ENCODE results near the gene CAPN2.

Gene CAPN2

DNA sequence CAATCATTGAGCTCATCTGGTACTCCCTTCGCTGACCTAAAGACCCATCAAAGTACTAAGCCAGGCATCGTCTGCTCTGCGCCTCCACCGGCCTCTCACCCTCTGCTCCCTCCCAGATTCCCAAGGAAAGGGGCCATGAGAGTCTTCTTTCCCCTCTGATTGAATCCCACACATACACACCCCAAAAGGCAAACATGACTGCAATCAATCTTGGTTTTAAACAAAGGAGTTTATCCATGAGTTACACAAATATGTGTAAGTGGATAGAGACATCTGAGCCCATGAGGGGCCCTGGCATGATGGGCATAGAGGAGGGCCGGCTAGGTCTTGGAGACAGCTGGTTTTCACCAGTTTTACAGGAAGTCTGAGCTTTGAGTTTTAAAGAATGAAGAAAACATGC is 50.9 kb downstream of the CAPN2 start:
- DNase-seq: peak; percentile 16

- peak; percentile 5 for DNase-seq
Observed at GRCh38 chr1:223763881-223764280, 51.5 kb downstream of the CAPN2 start.

- DNase-seq: peak; percentile 92
Observed at GRCh38 chr1:223765036-223765718, 52.8 kb downstream of the CAPN2 start.

- DNase-seq: peak; percentile 90
Observed at GRCh38 chr1:223765719-223766340, 53.5 kb downstream of the CAPN2 start.

GRCh38 chr1:223770621-223771315 is 58.4 kb downstream of the CAPN2 start:
- no peak for DNase-seq

DNA sequence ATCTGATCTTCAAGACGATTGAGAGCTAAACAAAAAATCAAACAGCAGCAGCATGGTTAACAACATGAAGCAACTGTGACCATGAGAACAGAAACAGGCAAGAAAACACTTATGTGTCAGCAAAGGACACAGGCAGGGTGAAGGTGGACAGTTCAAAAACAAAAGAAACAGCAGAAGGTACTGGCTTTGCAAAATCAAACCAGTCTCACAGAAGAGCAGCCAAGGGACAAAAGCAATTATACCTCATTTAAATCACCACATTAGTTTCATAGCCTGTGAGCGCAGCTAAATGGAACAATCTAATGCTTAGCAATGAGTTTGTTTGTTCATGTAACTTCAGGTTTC is 59.1 kb downstream of the CAPN2 start:
- no peak for DNase-seq

- peak; percentile 11 for DNase-seq
Observed at GRCh38 chr1:223771814-223772770, 59.8 kb downstream of the CAPN2 start.

- DNase-seq: no peak
Observed at GRCh38 chr1:223772771-223773160, 60.4 kb downstream of the CAPN2 start.

DNA sequence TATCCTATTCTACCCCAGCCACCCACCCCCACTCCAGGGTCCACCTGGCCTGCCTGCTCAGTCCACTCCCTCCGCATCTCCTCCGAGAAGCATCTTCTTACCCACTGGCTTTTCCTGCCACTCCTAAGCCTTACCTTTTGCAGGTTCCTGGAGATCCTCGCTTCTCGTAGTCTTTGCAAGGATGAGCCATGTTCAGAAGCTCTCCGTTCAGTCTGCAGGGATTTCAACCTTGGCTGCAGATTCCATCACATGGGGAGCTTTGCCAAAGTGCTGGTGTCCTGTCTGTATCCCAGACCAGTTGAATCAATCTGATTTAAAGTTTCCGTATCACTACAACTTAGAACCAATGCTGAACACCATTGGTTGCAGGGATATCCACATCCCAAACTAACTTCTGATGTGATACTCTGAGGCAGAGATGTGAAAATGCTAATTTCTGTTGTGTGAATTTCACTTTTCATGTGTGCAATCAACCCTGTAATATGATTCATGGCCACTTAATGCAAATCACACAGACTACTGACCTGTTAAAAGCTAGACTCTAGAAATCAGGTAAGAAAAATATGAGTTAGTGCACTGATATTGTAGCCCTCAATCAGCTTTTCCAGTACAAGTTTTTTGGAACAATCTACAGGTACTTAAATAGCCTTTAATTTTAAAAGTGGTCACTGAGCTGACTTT is 61.9 kb downstream of the CAPN2 start:
- DNase-seq: no peak

DNA sequence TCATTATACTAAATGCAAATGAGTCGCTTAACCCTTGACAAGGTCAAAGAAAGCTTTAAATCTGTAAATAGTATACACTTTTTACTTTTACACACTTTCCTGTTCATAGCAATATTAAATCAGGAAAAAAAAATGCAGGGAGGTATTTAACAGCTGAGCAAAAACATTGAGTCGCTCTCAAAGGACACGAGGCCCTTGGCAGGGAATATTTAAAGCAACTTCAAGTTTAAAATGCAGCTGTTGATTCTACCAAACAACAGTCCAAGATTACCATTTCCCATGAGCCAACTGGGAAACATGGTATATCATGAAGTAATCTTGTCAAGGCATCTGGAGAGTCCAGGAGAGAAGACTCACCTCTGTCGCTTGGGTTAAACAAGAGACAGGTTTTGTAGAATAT is 62.7 kb downstream of the CAPN2 start:
- DNase-seq: no peak

DNA sequence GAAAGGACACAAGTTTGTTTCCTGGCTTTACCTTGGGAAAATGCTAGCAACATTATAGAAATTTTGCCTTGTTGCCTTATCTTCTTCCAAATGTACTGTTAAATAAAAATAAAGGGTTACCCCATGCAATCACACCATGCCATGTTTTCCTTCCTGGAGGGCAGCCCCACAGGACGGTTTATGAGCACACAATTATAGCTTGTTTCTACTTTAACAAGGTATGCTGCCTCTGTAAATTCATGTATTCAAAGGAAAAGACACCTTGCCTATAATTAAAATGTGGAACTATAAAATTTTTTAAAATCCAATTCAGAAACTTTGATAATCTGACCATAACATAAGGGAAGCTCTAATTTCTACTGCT is 63.4 kb downstream of the CAPN2 start:
- no peak for DNase-seq

DNA sequence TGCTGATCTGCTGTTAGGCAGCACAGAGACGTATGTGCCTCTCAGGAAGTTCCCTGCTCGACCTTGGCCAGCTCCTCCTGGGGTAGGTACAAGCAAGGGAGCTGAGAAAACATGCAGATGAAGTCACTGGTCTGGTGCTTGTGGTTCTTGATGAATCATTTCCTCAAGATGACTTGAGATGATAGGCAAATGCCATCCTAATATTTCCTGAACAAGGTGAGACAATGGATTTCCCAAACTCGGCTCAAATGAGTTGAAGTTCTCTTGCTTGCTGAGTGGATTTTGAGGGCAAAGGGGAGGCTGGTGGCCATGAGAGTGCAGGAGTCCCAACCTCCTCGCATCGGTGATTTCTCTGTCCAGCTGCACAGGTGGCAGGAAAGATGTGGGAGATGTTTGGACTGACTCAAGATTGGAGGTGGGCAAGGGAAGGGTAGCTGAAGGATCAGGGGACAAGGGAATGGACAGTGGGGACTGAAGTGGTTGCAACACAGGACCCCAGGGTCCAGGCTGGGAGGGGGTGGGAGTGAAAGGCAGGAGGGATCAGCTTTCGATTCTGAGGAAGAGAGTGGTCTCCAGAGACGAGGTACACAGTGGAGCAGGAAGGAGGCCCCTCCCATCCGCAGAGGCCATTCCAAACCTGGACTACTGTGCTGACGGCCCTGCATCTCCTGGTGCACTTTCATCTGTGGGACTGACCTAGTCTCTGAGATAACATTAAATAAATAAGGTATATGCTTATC is 63.9 kb downstream of the CAPN2 start:
- no peak for DNase-seq

GRCh38 chr1:223776826-223777454 is 64.6 kb downstream of the CAPN2 start:
- DNase-seq: no peak

DNA sequence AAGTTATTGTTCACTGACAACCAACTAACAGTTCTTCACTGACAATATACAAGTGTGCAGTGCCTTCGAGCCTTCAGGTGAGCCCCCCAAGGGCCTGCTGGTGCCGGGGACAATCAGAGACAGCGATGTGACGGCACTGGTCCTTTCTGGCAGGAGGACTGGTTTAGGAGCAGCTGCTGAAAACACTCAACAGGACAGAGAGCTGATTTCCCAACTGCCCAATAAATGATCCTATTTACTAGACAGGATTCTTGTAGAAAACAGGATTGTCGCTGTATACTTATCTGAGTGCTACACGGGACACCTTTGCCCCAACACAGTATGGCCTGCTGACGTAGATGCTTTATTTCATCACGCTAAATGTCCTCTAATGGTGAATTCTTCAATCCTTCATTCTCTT is 68.0 kb downstream of the CAPN2 start:
- no peak for DNase-seq

GRCh38 chr1:223780949-223781348 is 68.6 kb downstream of the CAPN2 start:
- DNase-seq: no peak

- no peak for DNase-seq
Observed at GRCh38 chr1:223783676-223784075, 71.3 kb downstream of the CAPN2 start.

DNA sequence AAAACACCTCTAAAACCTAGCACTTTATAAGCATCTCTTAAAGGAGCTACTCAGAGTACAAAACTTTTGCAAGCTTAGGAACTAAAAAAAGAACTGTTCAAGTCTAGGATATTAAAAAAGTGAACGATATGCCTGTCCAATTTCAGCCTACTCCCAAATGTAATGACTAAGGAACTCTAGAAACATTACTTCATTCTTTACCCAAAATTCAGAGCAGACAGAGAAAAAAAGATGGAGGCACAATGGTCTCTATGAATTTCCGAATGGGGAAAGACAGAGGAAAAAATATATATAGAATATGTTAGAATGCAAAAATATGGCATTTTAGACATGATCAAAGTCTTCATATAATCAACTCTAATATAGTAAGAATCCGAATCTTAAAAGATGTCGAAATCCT is 72.2 kb downstream of the CAPN2 start:
- no peak for DNase-seq

DNA sequence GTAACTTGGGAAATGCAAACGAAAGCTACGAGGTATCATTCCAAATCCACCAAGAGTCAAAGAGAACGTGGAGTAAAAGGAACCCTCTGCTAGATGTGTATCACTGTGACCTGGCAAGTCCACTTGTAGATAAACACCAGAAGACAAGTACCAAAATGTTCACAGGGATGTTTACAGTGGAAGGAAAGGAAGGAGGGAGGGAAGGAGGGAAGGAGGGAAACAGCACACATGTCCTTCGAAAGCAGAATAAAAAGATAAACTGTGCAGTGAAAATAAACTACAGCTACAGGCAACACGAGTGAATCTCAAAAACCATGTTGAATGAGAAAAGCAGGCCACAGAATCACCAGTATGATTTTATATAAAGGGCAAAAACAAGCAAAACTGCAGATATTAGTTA is 73.5 kb downstream of the CAPN2 start:
- DNase-seq: no peak

- no peak for DNase-seq
Observed at GRCh38 chr1:223788746-223789415, 76.5 kb downstream of the CAPN2 start.

GRCh38 chr1:223792046-223792445 is 79.7 kb downstream of the CAPN2 start:
- DNase-seq: no peak

DNA sequence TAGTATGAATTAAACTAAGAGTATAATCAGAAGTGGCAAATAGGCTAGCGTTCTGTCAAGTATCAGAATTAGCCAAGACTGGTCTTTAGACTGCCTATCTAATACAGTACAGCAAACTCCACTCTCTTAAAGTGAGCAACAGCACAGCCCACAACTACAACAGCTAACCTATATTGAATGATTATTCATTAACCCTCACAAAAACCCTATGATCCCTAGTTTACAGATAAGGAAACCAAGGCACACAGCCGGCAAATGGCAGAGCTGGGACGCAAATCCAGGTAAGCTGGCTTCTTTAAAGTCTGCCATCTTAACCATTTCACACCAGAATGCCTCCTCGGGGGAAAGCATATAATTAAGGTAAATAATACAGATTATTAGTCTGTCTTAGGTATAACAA is 81.4 kb downstream of the CAPN2 start:
- DNase-seq: no peak

Measured in NCI-H69 (cell line).